A673 (cell line): ENCODE results near the gene ULK1. TPM values are rescaled to one million over a fixed set of nuclear protein-coding genes. Genes with fewer than 3 reads are reported as not detected.
A peak's percentile ranks its signal among the peaks of the same experiment; 100 is the strongest.

Experiments
- BruUV-seq: library from RNA; stranded (reverse); fragments of 400-500 nt; replicated peaks from 2 replicates; lab custom pipeline; 2021; lab: Mats Ljungman, UMichigan
- CTCF ChIA-PET: fragments of 300-600 bp; sonication (Branson Sonifier 250); formaldehyde crosslinking; loops from one replicate; lab custom pipeline; 2022; ENCODE audit warnings: antibody characterized with exemption; lab: Charles Lee
- POLR2A ChIA-PET: fragments of 300-600 bp; sonication (Branson Sonifier 250); formaldehyde crosslinking; loops from one replicate; lab custom pipeline; 2022; ENCODE audit warnings: antibody characterized with exemption; ENCODE audit not compliant: low non-redundant PET; lab: Charles Lee
- DNase-seq: peaks from one replicate; pipeline ENCODE4 v3.0.0-alpha.2; 2015; ENCODE audit warnings: low spot score
- H3K27ac ChIP-seq: fragments of 200-600 bp; sonication (generic); 2 replicates; pipeline ENCODE4 v1.5.1; 2016; ENCODE audit warnings: mixed run types, low read depth, mild to moderate bottlenecking, mixed read lengths, antibody characterized with exemption, low read length; ENCODE audit not compliant: poor library complexity, severe bottlenecking
- H3K27me3 ChIP-seq: fragments of 200-600 bp; sonication (generic); replicated peaks from 2 replicates; pipeline ENCODE4 v1.6.1; 2017; ENCODE audit warnings: mixed run types, low read depth, mild to moderate bottlenecking, mixed read lengths, antibody characterized with exemption, low read length; ENCODE audit not compliant: insufficient read depth, poor library complexity
- H3K36me3 ChIP-seq: fragments of 200-600 bp; sonication (generic); 2 replicates; pipeline ENCODE4 v1.6.1; 2016; ENCODE audit warnings: mixed run types, mild to moderate bottlenecking, mixed read lengths, antibody characterized with exemption, low read length; ENCODE audit not compliant: insufficient read depth, poor library complexity, severe bottlenecking
- H3K4me1 ChIP-seq: fragments of 200-600 bp; sonication (generic); 2 replicates; pipeline ENCODE4 v1.6.1; 2017; ENCODE audit warnings: mixed run types, mild to moderate bottlenecking, mixed read lengths, antibody characterized with exemption, low read length; ENCODE audit not compliant: insufficient read depth, poor library complexity, severe bottlenecking
- H3K4me3 ChIP-seq: fragments of 200-600 bp; sonication (generic); 2 replicates; pipeline ENCODE4 v1.5.1; 2016; ENCODE audit warnings: low read depth, mixed run types, mild to moderate bottlenecking, mixed read lengths, low read length; ENCODE audit not compliant: poor library complexity, severe bottlenecking
- H3K9me3 ChIP-seq: fragments of 200-600 bp; sonication (generic); 2 replicates; pipeline ENCODE4 v1.6.1; 2016; ENCODE audit warnings: mixed run types, low read depth, mild to moderate bottlenecking, mixed read lengths, antibody characterized with exemption, low read length; ENCODE audit not compliant: poor library complexity, severe bottlenecking
- EZH2 ChIP-seq: fragments of 200-600 bp; sonication (generic); IDR thresholded peaks from 2 replicates; pipeline ENCODE4 v1.6.1; 2017; ENCODE audit warnings: borderline replicate concordance, low read depth, mild to moderate bottlenecking, mixed read lengths, antibody characterized with exemption, low read length; ENCODE audit not compliant: poor library complexity, severe bottlenecking
- intact Hi-C: fragments of 100-400 bp; cut with micrococcal nuclease; formaldehyde crosslinking; loops from one replicate; pipeline ENCODE4 v1.10.0; 2022; ENCODE audit not compliant: unreplicated experiment
- total RNA-seq: library from RNA; stranded (reverse); gene quantifications from 2 replicates; pipeline ENCODE4 v1.2.3, GENCODE V29; 2021
- TF ChIP-seq, protein P1 (sequence below): fragments of 300-800, 200-600 bp; sonication (generic); conservative IDR thresholded peaks from 2 replicates; pipeline ENCODE4 v1.5.1; 2017; ENCODE audit warnings: low read depth, mild to moderate bottlenecking, antibody characterized with exemption, low read length, moderate library complexity, mixed read lengths

ULK1 gene
- total RNA-seq, 1 experiment from 2014 or later, result 57.3 TPM

DNA sequence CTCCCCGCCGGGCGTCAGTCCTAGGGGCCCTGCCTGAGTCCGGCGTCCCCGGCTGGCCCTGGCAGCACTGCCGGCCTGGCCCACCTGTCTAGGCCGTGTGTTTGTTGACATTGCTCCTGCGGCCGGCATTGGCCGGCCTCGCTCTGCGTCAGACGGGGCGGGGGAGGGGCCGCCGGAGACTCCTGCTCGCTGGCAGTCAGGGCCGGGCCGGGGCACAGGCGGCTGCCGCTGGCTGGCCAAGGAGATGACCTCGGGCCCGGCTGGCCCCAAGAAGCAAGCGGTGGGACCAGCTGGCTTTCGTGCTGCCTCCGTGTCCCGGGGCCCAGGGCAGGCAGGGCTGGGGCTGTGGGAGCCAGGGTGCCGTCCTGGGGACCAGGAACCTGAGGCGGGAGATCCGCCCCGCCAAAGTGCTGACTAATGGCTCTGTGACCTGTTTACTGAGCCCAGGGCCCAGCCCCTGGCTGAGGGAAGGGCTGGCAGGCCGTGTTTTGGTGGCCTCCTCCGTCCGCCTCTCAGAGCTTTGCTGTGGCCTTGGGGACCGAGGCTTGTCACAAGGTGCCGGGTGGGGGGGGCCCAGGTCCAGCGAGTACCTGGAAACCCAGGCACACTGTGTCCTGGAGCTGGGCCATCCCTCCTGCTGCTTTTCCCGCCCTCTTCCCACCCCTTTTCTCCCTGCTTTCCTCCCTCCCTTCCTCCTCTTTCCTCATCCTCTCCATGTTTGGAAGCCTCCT lies 1.8 kb downstream of the ULK1 start:
- no peak for TF ChIP-seq EZH2
- TF ChIP-seq, protein P1, sequence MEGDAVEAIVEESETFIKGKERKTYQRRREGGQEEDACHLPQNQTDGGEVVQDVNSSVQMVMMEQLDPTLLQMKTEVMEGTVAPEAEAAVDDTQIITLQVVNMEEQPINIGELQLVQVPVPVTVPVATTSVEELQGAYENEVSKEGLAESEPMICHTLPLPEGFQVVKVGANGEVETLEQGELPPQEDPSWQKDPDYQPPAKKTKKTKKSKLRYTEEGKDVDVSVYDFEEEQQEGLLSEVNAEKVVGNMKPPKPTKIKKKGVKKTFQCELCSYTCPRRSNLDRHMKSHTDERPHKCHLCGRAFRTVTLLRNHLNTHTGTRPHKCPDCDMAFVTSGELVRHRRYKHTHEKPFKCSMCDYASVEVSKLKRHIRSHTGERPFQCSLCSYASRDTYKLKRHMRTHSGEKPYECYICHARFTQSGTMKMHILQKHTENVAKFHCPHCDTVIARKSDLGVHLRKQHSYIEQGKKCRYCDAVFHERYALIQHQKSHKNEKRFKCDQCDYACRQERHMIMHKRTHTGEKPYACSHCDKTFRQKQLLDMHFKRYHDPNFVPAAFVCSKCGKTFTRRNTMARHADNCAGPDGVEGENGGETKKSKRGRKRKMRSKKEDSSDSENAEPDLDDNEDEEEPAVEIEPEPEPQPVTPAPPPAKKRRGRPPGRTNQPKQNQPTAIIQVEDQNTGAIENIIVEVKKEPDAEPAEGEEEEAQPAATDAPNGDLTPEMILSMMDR, result no peak
- Histone ChIP-seq H3K4me1 (peaks cover 12% of the 10 kb centered on the region), H3K27ac (peak overlapping the region; percentile 76), H3K4me3 (peak overlapping the region; percentile 70), H3K36me3 (peaks cover 4% of the 10 kb centered on the region), H3K9me3 (no peaks in the 10 kb centered on the region), H3K27me3 (no peaks in the 10 kb centered on the region)
- peak; percentile 46 for DNase-seq
- BruUV-seq, result no TSS peak
- intact Hi-C loops, result no loop called here
- POLR2A ChIA-PET, result interaction anchor here (0.6 kb wide), 1 partner anchor 115 kb away, joined by 4 read pairs; no protein-coding TSS in a partner anchor
- CTCF ChIA-PET, result interaction anchor here (0.6 kb wide), 1 partner anchor 50 kb away, joined by 4 read pairs; no protein-coding TSS in a partner anchor

DNA sequence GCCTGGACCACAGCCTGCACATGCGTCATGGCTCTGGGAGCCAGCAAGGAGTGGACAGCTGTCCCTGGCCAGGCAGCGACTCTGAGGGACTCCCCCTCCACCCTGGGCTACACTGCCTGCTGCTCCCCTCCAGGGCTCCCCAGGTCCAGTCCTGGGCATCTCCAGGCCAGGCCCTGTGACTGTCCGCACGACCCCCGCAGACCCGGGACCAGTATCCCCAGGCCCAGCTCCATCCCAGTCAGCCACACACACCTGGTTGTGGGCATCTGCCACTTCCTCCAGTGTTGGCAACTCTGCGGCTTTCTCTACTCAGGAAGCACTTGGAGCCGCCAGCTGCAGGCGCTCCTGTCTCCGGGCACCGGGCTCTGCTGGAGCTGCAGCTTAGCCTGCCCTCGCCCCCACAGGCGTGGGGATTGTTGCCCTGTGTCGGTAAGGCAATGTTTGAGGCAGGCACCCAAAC lies 2.4 kb downstream of the ULK1 start:
- CTCF ChIA-PET, result no interaction called here
- peaks cover 12% of the 10 kb centered on the region for H3K4me1 ChIP-seq
- POLR2A ChIA-PET, result no interaction called here
- H3K36me3 ChIP-seq, result peaks cover 4% of the 10 kb centered on the region
- H3K27me3 ChIP-seq, result no peaks in the 10 kb centered on the region
- intact Hi-C loops, result no loop called here
- TF ChIP-seq, protein P1, result no peak
- TF ChIP-seq EZH2, result no peak
- no TSS peak for BruUV-seq
- DNase-seq, result no peak
- H3K27ac ChIP-seq, result no peak overlapping the region
- H3K9me3 ChIP-seq, result no peaks in the 10 kb centered on the region
- no peak overlapping the region for H3K4me3 ChIP-seq

DNA sequence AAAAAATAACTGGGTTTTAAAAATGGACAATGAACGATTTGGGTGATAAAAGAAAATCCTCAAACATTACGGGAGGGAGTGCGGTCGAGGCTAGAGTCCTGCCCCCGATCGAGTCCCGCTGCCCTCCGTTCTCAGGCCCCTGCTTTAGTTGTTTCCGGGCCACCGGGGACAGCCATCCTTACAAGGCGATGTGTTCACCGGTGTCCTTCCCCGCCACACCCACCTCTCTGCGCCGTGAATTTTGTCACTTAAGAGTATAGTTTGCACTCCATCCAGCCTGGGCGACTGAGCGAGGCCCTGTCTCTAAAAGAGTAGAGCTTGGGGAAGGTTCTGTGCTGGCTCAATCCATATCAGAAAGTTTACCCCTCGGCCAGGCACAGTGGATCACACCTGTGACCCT lies 2.9 kb downstream of the ULK1 start:
- POLR2A ChIA-PET, result no interaction called here
- no peak overlapping the region for H3K27ac ChIP-seq
- intact Hi-C loops, result no loop called here
- CTCF ChIA-PET, result no interaction called here
- peaks cover 12% of the 10 kb centered on the region for H3K4me1 ChIP-seq
- TF ChIP-seq, protein P1, result no peak
- no peak for TF ChIP-seq EZH2
- H3K9me3 ChIP-seq, result no peaks in the 10 kb centered on the region
- DNase-seq, result no peak
- H3K36me3 ChIP-seq, result peaks cover 4% of the 10 kb centered on the region
- H3K27me3 ChIP-seq, result no peaks in the 10 kb centered on the region
- H3K4me3 ChIP-seq, result no peak overlapping the region
- BruUV-seq, result no TSS peak
